OCI-LY3 (cell line): ENCODE results near the gene ZNF275.

Source experiments
- H2AFZ ChIP-seq: fragments of 200-600, 300-600 bp; shearing (Covaris generic); 2 replicates; pipeline ENCODE4 v1.6.0; 2014; ENCODE audit warnings: antibody characterized with exemption, low read depth, low read length
- H3K27ac ChIP-seq: fragments of 200-600, 300-600 bp; sonication (generic); 2 replicates; pipeline ENCODE4 v1.5.1; 2014; ENCODE audit warnings: mild to moderate bottlenecking, low read length, moderate library complexity, mixed read lengths
- H3K27me3 ChIP-seq: fragments of 200-600, 300-600 bp; sonication (generic); 2 replicates; pipeline ENCODE4 v1.6.1; 2014; ENCODE audit warnings: low read depth, low read length, mixed read lengths
- H3K36me3 ChIP-seq: fragments of 200-600, 300-600 bp; sonication (generic); replicated peaks from 2 replicates; pipeline ENCODE3; 2014; ENCODE audit warnings: low read depth, low read length, mixed read lengths
- H3K4me1 ChIP-seq: fragments of 300-600, 200-600 bp; sonication (generic); 2 replicates; pipeline ENCODE4 v1.6.1; 2014; ENCODE audit warnings: low read length, mixed read lengths
- H3K4me2 ChIP-seq: fragments of 200-600, 300-600 bp; sonication (generic); 2 replicates; pipeline ENCODE4 v1.6.1; 2014; ENCODE audit warnings: low read length, mixed read lengths
- H3K4me3 ChIP-seq: fragments of 300-600, 200-600 bp; sonication (generic); 2 replicates; pipeline ENCODE4 v1.5.1; 2014; ENCODE audit warnings: antibody characterized with exemption, mild to moderate bottlenecking, low read length, moderate library complexity
- H3K79me2 ChIP-seq: fragments of 300-600, 200-600 bp; shearing (Covaris generic); 2 replicates; pipeline ENCODE4 v1.6.1; 2014; ENCODE audit warnings: mild to moderate bottlenecking, low read length, mixed read lengths
- H3K9ac ChIP-seq: fragments of 300-600, 200-600 bp; shearing (Covaris generic); 2 replicates; pipeline ENCODE4 v1.6.0; 2014; ENCODE audit warnings: mild to moderate bottlenecking, low read length, moderate library complexity
- H3K9me3 ChIP-seq: fragments of 200-600, 300-600 bp; shearing (Covaris generic); 2 replicates; pipeline ENCODE4 v1.6.1; 2014; ENCODE audit warnings: low read length, mixed read lengths; ENCODE audit not compliant: insufficient read depth
- H4K20me1 ChIP-seq: fragments of 200-600, 300-600 bp; sonication (generic); 2 replicates; pipeline ENCODE4 v1.6.1; 2016; ENCODE audit warnings: low read length, mixed read lengths; ENCODE audit not compliant: insufficient read depth
- CTCF ChIP-seq: fragments of 200-600, 300-600 bp; sonication (generic); IDR thresholded peaks from 2 replicates; pipeline ENCODE4 v1.5.1; 2014; ENCODE audit warnings: antibody characterized with exemption, low read length, low read depth
- EZH2phosphoT487 ChIP-seq: fragments of 200-600 bp; shearing (Covaris generic); IDR thresholded peaks from 2 replicates; pipeline ENCODE4 v1.6.1; 2018; ENCODE audit warnings: antibody characterized with exemption, mixed run types, low read depth

Gene ZNF275

GRCh38 chrX:153299855-153300254 is 34.1 kb upstream of the ZNF275 start:
- Histone ChIP-seq H3K9me3 (no peaks in the 10 kb centered on the region), H2AFZ (no peak overlapping the region)
- TF ChIP-seq EZH2phosphoT487 (no peak), CTCF (no peak)

GRCh38 chrX:153301746-153302145 is 32.2 kb upstream of the ZNF275 start:
- H4K20me1 ChIP-seq, result no peaks in the 10 kb centered on the region
- no peak overlapping the region for H3K4me2 ChIP-seq
- no peaks in the 10 kb centered on the region for H3K9me3 ChIP-seq
- no peaks in the 10 kb centered on the region for H3K79me2 ChIP-seq
- H3K27ac ChIP-seq, result no peak overlapping the region
- H3K27me3 ChIP-seq, result peaks cover 8% of the 10 kb centered on the region; the same call in 1 of the 2 replicates
- no peaks in the 10 kb centered on the region for H3K36me3 ChIP-seq
- no peaks in the 10 kb centered on the region for H3K4me1 ChIP-seq
- H3K9ac ChIP-seq, result no peak overlapping the region
- no peak overlapping the region for H3K4me3 ChIP-seq
- TF ChIP-seq EZH2phosphoT487 (no peak), CTCF (no peak)
- no peak overlapping the region for H2AFZ ChIP-seq

More at GRCh38 chrX:153299855-153300254, 34.1 kb upstream of the ZNF275 start:
- Histone ChIP-seq H3K4me3 (no peak overlapping the region), H3K27me3 (peaks cover 8% of the 10 kb centered on the region; the same call in 1 of the 2 replicates), H3K9ac (no peak overlapping the region), H3K27ac (no peak overlapping the region), H3K4me1 (no peaks in the 10 kb centered on the region), H4K20me1 (no peaks in the 10 kb centered on the region), H3K36me3 (no peaks in the 10 kb centered on the region), H3K79me2 (no peaks in the 10 kb centered on the region), H3K4me2 (no peak overlapping the region)

DNA sequence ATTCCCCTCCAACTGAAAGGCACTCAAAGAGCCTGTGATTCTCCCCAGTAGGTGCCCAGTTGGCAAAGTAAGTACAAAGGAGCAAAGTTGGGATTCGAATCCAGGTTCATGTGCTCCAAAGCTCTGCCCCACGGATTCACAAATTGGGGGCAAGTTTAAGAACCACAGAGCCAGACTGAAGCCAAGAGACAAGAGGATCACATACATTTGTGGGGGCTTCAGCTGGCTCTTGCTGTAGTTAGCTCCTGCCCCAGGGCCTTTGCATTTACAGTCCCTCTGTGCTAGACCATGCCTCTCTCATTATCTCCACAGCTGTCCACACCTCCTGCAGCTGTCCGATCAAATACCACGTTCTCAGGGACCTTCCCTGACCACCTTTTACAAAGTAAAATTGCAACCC is 31.2 kb upstream of the ZNF275 start:
- Histone ChIP-seq H4K20me1 (no peaks in the 10 kb centered on the region), H2AFZ (no peak overlapping the region), H3K4me1 (no peaks in the 10 kb centered on the region), H3K4me2 (no peak overlapping the region), H3K4me3 (no peak overlapping the region), H3K27ac (no peak overlapping the region), H3K9me3 (no peaks in the 10 kb centered on the region), H3K79me2 (no peaks in the 10 kb centered on the region), H3K36me3 (no peaks in the 10 kb centered on the region), H3K27me3 (peaks cover 8% of the 10 kb centered on the region; the same call in 1 of the 2 replicates), H3K9ac (no peak overlapping the region)
- TF ChIP-seq EZH2phosphoT487 (no peak), CTCF (no peak)

DNA sequence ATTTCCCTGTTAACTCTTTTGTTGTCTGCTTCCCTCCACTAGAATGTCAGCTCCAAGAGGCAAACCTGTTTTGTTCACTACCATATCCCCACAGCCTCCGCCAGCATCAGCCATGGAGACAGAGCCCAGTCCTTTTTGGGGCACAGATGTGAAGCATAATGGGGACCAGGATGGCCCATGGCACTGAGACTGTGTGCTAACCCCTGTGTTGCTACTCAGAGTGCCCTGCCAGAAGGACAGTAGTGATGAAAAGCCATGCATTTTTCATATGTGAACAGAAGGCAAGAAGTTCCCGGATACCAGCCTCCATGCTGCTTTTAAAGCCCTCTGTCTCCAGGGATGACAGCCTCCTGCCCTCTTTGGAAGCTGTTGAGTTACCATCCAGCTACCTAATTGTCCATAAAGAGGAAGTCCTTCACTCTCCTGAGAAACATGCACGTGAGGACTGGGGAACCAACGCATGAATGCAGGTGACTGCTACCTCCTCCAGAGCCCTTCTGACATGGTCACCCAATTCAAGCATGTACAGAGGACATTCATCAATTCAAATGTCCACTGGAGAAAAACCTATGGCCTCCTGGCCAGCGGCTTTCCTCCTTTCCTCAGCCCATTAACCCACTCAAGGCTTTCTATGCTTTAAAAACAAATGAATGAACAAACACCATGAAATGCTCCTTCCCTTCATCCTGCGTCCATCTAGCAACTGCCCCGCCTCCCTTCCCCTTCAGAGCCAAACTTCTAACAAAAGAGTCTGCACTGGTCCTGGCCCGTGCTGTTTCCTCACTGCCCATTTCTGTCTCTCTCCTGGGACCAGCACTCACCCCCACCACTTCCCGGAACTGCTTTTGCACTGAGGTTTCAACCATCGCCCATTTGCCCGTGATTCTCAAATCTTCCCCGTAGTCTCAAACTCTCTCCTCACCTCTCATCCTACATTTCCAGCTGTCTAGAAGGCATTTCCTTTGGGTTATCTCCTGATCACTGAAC is 30.4 kb upstream of the ZNF275 start:
- Histone ChIP-seq H4K20me1 (no peaks in the 10 kb centered on the region), H3K27me3 (peaks cover 8% of the 10 kb centered on the region; the same call in 1 of the 2 replicates), H3K27ac (no peak overlapping the region), H3K79me2 (no peaks in the 10 kb centered on the region), H3K9me3 (no peaks in the 10 kb centered on the region), H3K4me1 (no peaks in the 10 kb centered on the region), H3K36me3 (no peaks in the 10 kb centered on the region), H3K4me3 (no peak overlapping the region), H2AFZ (no peak overlapping the region), H3K4me2 (no peak overlapping the region), H3K9ac (no peak overlapping the region)
- no peak for TF ChIP-seq CTCF
- no peak for TF ChIP-seq EZH2phosphoT487
